GM18517 (cell line): Measurements from ENCODE around the gene RAB11FIP3.

Experiments
- ATAC-seq: cut with Tn5 transposase; IDR thresholded peaks from one replicate; pipeline ENCODE4 v1.9.1; 2021; ENCODE audit warnings: mild to moderate bottlenecking, moderate library complexity; ENCODE audit not compliant: unreplicated experiment

Gene RAB11FIP3

GRCh38 chr16:529012-529575 lies 103.6 kb downstream of the RAB11FIP3 start:
- ATAC-seq, result no peak

- ATAC-seq, result no peak
These were observed 104.8 kb downstream of the RAB11FIP3 start for GRCh38 chr16:530111-530817.

GRCh38 chr16:531494-532125 lies 106.2 kb downstream of the RAB11FIP3 start:
- ATAC-seq, result no peak

DNA sequence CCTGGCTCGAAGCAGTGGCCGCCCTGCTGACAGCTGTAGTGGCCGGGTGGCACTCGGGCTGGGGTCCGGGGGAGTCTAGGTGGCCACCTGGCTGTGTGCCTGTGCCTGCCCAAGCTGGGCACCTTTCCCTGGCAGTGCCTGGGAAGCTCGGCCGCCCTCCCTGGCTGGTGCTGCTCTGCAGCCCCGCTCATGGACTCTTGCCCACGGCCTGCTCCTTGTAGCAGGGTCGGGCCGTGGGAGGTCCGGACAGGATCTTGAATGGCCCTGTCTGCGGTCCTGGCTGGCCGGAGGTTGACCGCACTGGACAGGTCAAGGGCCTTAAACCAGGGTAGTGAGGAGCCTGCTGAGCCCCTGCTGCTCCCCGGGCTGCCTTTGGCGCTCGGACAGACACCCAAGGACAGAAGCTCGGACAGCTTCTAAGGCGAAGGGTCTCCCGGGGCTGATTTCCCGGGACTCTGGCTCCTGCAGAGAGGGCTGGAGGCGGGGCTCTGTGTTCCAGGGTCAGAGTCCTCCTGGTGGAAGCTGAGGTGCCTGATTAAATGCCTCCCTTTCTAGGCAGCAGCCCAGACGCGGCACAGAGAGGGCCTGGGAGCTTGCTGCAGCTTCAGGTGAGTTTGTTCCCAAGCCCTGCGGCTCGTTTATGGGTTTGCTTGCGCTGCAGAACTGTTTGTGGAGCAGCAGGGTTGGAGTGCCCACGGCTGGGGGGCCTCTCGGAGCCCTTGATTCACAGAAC lies 108.1 kb downstream of the RAB11FIP3 start:
- no peak for ATAC-seq

GRCh38 chr16:534135-534534 lies 108.7 kb downstream of the RAB11FIP3 start:
- no peak for ATAC-seq

DNA sequence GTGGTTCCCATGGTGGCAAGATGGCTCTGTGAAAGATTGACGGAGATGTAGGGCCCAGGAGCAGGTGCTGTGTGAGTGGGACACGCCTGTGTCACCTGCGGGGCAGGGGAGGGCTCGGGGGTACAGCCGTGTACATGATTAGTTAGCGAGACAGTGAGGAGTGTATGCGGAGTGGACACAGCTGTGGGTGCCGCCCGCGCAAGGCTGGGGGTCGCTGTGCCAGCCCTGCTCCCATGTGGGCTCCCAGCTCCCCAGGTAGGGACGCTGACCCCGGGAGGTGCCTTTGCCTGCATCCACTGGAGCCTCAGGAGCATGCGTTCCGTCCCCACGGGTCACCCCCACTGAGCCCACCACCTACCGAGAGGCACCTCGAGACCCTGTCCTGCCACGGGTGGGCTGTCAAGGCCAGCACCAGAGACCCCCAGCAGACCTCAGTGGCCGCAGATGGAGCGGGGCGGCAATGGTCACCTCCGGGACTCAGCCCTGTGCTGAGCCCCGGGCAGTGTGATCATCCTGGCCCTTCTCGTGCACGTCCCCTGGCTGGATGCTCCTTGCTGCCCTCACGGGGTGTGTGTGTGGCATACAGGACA lies 109.5 kb downstream of the RAB11FIP3 start:
- ATAC-seq, result no peak

GRCh38 chr16:535446-536405 lies 110.3 kb downstream of the RAB11FIP3 start:
- ATAC-seq, result no peak

GRCh38 chr16:536746-537145 lies 111.3 kb downstream of the RAB11FIP3 start:
- ATAC-seq, result no peak

- ATAC-seq, result no peak
These were observed 112.2 kb downstream of the RAB11FIP3 start for GRCh38 chr16:537415-538335.

- no peak for ATAC-seq
These were observed 114.6 kb downstream of the RAB11FIP3 start for GRCh38 chr16:539901-540530.

- no peak for ATAC-seq
These were observed 115.3 kb downstream of the RAB11FIP3 start for GRCh38 chr16:540645-541340.

GRCh38 chr16:543301-544164 lies 118.1 kb downstream of the RAB11FIP3 start:
- no peak for ATAC-seq

DNA sequence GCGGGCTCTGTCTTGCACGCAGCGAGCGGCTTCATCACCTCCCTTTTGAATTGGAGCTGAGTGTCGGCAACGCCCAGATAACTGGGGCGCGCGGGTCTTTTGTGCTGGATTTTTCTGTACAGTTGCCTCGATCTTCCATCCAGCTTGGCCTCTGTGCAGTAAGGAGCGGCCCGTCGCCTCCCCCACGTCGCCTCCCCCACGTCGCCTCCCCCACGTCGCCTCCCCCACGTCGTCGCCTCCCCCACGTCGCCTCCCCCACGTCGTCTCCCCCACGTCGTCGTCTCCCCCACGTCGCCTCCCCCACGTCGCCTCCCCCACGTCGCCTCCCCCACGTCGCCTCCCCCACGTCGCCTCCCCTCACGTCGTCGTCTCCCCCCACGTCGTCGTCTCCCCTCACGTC lies 119.1 kb downstream of the RAB11FIP3 start:
- no peak for ATAC-seq

DNA sequence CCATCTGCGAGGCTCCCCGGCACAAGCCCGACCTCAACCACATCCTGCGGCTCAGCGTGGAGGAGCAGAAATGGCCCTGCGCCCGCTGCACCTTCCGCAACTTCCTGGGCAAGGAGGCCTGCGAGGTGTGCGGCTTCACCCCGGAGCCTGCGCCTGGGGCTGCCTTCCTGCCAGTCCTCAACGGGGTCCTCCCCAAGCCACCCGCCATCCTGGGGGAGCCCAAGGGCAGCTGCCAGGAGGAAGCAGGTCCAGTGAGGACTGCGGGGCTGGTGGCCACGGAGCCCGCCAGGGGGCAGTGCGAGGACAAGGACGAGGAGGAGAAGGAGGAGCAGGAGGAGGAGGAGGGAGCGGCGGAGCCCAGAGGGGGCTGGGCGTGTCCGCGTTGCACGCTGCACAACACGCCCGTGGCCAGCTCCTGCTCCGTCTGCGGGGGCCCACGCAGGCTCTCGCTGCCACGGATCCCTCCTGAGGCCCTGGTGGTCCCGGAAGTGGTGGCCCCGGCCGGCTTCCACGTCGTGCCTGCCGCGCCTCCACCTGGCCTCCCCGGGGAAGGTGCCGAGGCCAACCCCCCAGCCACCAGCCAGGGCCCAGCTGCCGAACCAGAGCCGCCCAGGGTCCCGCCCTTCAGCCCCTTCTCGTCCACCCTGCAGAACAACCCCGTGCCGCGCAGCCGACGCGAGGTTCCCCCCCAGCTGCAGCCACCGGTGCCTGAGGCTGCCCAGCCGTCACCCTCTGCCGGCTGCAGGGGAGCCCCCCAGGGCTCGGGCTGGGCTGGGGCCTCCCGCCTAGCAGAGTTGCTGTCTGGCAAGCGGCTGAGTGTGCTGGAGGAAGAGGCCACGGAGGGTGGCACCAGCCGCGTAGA lies 121.7 kb downstream of the RAB11FIP3 start:
- ATAC-seq, result no peak

GRCh38 chr16:548586-548985 lies 123.1 kb downstream of the RAB11FIP3 start:
- no peak for ATAC-seq
